ENCODE measurements around the gene BTBD2. TPM values are rescaled to one million over a fixed set of nuclear protein-coding genes. Genes with fewer than 3 reads are reported as not detected.

The BTBD2 gene
- total and polyA plus RNA-seq, 2 donors (not counting 1 experiment from before 2014, with no cell fraction given) = 75.2 to 85.6 TPM

DNA sequence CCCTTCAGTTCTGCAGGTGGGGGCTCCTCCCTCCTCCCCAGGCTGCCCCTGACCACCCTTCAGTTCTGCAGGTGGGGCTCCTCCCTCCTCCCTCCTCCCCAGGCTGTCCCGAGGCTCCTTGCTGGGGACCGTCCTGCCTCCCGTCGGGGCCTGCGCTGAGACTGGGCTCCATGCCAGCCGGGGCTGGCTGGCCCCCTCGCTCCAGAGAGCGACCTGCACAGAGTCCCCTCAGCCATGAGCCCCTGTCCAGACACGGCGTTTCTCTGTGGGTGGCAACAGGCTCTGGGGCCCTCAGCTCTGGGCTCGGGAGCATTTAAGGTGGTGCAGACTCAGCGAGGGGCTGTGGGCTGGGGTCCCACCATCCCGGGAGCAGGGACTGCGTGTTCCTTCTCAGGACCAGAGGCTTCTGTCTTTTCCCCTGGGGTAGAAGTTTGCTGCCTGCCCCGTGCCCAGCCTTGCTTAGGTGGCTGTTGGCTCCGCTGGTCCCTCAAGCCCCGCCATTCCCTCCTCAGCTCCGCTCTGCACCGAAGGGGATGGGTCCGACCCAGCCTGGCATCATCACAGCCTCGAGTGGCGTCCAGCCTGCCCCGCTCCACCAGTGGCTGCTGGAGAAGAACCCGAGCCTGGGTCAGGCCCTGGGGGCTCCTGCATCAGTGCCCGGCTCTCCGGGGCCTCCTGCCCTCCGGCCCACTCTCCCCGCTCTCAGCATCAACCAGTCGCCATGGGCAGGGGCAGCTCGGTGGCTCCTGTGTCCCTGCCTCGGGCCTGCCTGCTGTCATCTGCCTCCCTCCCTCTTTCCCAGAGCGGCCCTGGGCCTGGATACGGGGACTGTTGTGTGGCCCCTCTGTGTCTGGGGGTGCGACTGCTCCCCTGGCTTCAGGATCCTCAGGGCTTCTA is 47.0 kb downstream of the BTBD2 start:
- Histone ChIP-seq H2AFZ (ENCODE audit: insufficient read depth, low read depth, low read length, poor library complexity, severe bottlenecking) (no peak overlapping the region), H3K36me3 (replicated peaks in 1 of 2; ENCODE audit: control extremely low read depth in 1 of 2, control insufficient read depth in 1 of 2, extremely low read depth in 1 of 2, insufficient read depth in 2 of 2, low read length in 1 of 2) (peaks cover 2 to 33% of the 10 kb centered on the region in 2 experiments), H3K27me3 (replicated peaks in 1 of 4; ENCODE audit: control extremely low read depth in 1 of 4, control insufficient read depth in 3 of 4, insufficient read depth in 4 of 4, low read length in 3 of 4) (no peaks in the 10 kb centered on the region), H4K20me1 (ENCODE audit: control insufficient read depth, insufficient read depth, low read length, poor library complexity, severe bottlenecking) (peaks cover 79% of the 10 kb centered on the region), H3K79me2 (ENCODE audit: control insufficient read depth, insufficient read depth, low read length) (peaks cover 88% of the 10 kb centered on the region), H3K4me1 (ENCODE audit: control insufficient read depth in 2 of 2, insufficient read depth in 2 of 2, low read length in 2 of 2) (peaks cover 0 to 7% of the 10 kb centered on the region in 2 donors), H3K4me3 (ENCODE audit: control extremely low read depth in 1 of 5, extremely low read depth in 1 of 5, insufficient read depth in 1 of 5, low read depth in 2 of 5, low read length in 4 of 5) (no peak overlapping the region), H3K9me3 (ENCODE audit: control extremely low read depth in 1 of 3, control insufficient read depth in 2 of 3, insufficient read depth in 1 of 3, low read length in 2 of 3) (no peaks in the 10 kb centered on the region), H3K4me2 (replicated peaks; ENCODE audit: low read depth, low read length, poor library complexity, severe bottlenecking) (no peak overlapping the region), H3K9ac (ENCODE audit: low read length) (no peak overlapping the region), H3K27ac (ENCODE audit: low read length in 2 of 2) (no peak overlapping the region)
- ChIA-PET CTCF (no interaction called here), POLR2A (no interaction called here)
- no peak overlapping the region for H3K4me3 Mint-ChIP-seq
- no peak for DNase-seq
- H3K27me3 Mint-ChIP-seq = no peaks in the 10 kb centered on the region
- TF ChIP-seq, protein P1, sequence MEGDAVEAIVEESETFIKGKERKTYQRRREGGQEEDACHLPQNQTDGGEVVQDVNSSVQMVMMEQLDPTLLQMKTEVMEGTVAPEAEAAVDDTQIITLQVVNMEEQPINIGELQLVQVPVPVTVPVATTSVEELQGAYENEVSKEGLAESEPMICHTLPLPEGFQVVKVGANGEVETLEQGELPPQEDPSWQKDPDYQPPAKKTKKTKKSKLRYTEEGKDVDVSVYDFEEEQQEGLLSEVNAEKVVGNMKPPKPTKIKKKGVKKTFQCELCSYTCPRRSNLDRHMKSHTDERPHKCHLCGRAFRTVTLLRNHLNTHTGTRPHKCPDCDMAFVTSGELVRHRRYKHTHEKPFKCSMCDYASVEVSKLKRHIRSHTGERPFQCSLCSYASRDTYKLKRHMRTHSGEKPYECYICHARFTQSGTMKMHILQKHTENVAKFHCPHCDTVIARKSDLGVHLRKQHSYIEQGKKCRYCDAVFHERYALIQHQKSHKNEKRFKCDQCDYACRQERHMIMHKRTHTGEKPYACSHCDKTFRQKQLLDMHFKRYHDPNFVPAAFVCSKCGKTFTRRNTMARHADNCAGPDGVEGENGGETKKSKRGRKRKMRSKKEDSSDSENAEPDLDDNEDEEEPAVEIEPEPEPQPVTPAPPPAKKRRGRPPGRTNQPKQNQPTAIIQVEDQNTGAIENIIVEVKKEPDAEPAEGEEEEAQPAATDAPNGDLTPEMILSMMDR (IDR thresholded peaks at IDR 0.05) = no peak
- TF ChIP-seq EZH2 (IDR thresholded peaks at IDR 0.05; ENCODE audit: borderline replicate concordance, insufficient read depth, low read depth, low read length, poor library complexity, severe bottlenecking) = no peak
- peak overlapping the region; percentile 37 for H3K27ac Mint-ChIP-seq
- 96% methylated on average over 31 of the region's 34 CpGs for WGBS (ENCODE audit: insufficient coverage)
- intact Hi-C loops (cut with micrococcal nuclease) = no loop called here
- peaks cover 12% of the 10 kb centered on the region for H3K4me1 Mint-ChIP-seq
- H3K9me3 Mint-ChIP-seq (ENCODE audit: insufficient read depth) = no peaks in the 10 kb centered on the region
- ATAC-seq (ENCODE audit: low read depth) = no peak

DNA sequence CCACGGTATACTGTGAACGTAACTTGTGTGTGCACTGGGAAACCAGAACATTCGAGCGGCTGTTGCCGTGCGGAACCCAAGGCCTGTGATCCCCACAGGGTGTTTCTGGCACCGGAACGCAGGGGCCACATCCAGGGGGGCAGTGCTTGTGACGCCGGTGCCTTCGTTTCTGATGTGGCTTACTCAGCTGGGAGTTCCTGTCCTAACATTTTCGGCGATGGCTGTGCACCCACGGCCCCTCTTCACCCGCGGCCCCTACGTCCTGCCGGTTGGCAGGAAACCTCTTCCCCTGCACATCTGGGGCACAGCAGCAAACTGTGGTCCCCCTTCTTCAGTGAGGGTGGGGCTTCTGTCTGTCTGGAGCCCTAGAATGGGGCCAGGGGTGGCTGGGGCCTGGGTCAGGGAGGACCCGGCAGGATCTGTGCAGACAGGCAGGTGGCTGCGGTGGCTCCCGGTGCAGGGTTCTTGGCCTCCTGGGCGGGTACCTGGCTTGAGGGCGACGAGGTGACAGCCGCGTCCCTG is 48.4 kb downstream of the BTBD2 start:
- Histone ChIP-seq H4K20me1 (ENCODE audit: control insufficient read depth, insufficient read depth, low read length, poor library complexity, severe bottlenecking) (peaks cover 85% of the 10 kb centered on the region), H3K4me2 (replicated peaks; ENCODE audit: low read depth, low read length, poor library complexity, severe bottlenecking) (peak overlapping the region; percentile 26), H3K4me3 (ENCODE audit: control extremely low read depth in 1 of 5, extremely low read depth in 1 of 5, insufficient read depth in 1 of 5, low read depth in 2 of 5, low read length in 4 of 5) (no peak overlapping the region), H3K36me3 (replicated peaks in 1 of 2; ENCODE audit: control extremely low read depth in 1 of 2, control insufficient read depth in 1 of 2, extremely low read depth in 1 of 2, insufficient read depth in 2 of 2, low read length in 1 of 2) (peaks cover 2 to 39% of the 10 kb centered on the region in 2 experiments), H3K79me2 (ENCODE audit: control insufficient read depth, insufficient read depth, low read length) (peaks cover 85% of the 10 kb centered on the region), H3K9me3 (ENCODE audit: control extremely low read depth in 1 of 3, control insufficient read depth in 2 of 3, insufficient read depth in 1 of 3, low read length in 2 of 3) (no peaks in the 10 kb centered on the region), H3K27ac (ENCODE audit: low read length in 2 of 2) (no peak overlapping the region), H2AFZ (ENCODE audit: insufficient read depth, low read depth, low read length, poor library complexity, severe bottlenecking) (no peak overlapping the region), H3K9ac (ENCODE audit: low read length) (no peak overlapping the region), H3K27me3 (replicated peaks in 1 of 4; ENCODE audit: control extremely low read depth in 1 of 4, control insufficient read depth in 3 of 4, insufficient read depth in 4 of 4, low read length in 3 of 4) (no peaks in the 10 kb centered on the region), H3K4me1 (ENCODE audit: control insufficient read depth in 2 of 2, insufficient read depth in 2 of 2, low read length in 2 of 2) (peaks cover 0 to 7% of the 10 kb centered on the region in 2 donors)
- WGBS (ENCODE audit: insufficient coverage) = 51% methylated on average over 24 of the region's 26 CpGs
- Mint-ChIP-seq H3K27me3 (no peaks in the 10 kb centered on the region), H3K4me1 (peaks cover 14% of the 10 kb centered on the region), H3K9me3 (ENCODE audit: insufficient read depth) (no peaks in the 10 kb centered on the region), H3K4me3 (no peak overlapping the region), H3K27ac (peak overlapping the region; percentile 26)
- ATAC-seq (ENCODE audit: low read depth) = no peak
- intact Hi-C loops (cut with micrococcal nuclease) = no loop called here
- TF ChIP-seq EZH2 (IDR thresholded peaks at IDR 0.05; ENCODE audit: borderline replicate concordance, insufficient read depth, low read depth, low read length, poor library complexity, severe bottlenecking) = no peak
- TF ChIP-seq, protein P1 (IDR thresholded peaks at IDR 0.05) = no peak
- POLR2A ChIA-PET = no interaction called here
- CTCF ChIA-PET = no interaction called here
- no peak for DNase-seq

Data from B cell (primary cell).